SK-N-SH treated with all-trans-retinoic acid at 6 μM for 48 hours (cell line): Measurements from ENCODE around the gene KLHL29.

Experiments used
- ATAC-seq: fragments of 200-7000 bp; cut with Tn5 transposase; 3 replicates; pipeline ENCODE4 v1.9.1; 2020; ENCODE audit warnings: mild to moderate bottlenecking, moderate library complexity
- ARNTL ChIP-seq: fragments of 450-650 bp; formaldehyde crosslinking; IDR thresholded peaks from 2 replicates; pipeline ENCODE4 v1.5.0; 2020; ENCODE audit warnings: low read depth, mild to moderate bottlenecking, moderate library complexity, borderline replicate concordance
- BACH2 ChIP-seq: fragments of 250-450 bp; sonication (Bioruptor Pico); IDR thresholded peaks from 2 replicates; pipeline ENCODE4 v1.9.0; 2021; ENCODE audit warnings: mild to moderate bottlenecking, borderline replicate concordance
- CSDC2 ChIP-seq: fragments of 250-450 bp; sonication (Bioruptor Pico); IDR thresholded peaks from 2 replicates; pipeline ENCODE4 v1.5.0; 2020; ENCODE audit warnings: mild to moderate bottlenecking, moderate library complexity
- CSRNP3 ChIP-seq: fragments of 250-450 bp; sonication (Bioruptor Pico); IDR thresholded peaks from 2 replicates; pipeline ENCODE4 v1.5.1; 2021; ENCODE audit warnings: mild to moderate bottlenecking, moderate library complexity
- ESRRG ChIP-seq: fragments of 250-450 bp; sonication (Bioruptor Pico); IDR thresholded peaks from 2 replicates; pipeline ENCODE4 v1.6.1; 2021; ENCODE audit warnings: mild to moderate bottlenecking
- OSR1 ChIP-seq: fragments of 250-450 bp; sonication (Bioruptor Pico); IDR thresholded peaks from 2 replicates; pipeline ENCODE4 v1.8.0; 2022; ENCODE audit warnings: moderate library complexity, mild to moderate bottlenecking, inconsistent platforms
- PATZ1 ChIP-seq: fragments of 250-450 bp; sonication (Bioruptor Pico); IDR thresholded peaks from 2 replicates; pipeline ENCODE4 v1.8.0; 2020; ENCODE audit warnings: mild to moderate bottlenecking, moderate library complexity, borderline replicate concordance
- POU6F1 ChIP-seq: fragments of 250-450 bp; sonication (Bioruptor Pico); IDR thresholded peaks from 2 replicates; pipeline ENCODE4 v1.8.0; 2021; ENCODE audit warnings: low read depth, mild to moderate bottlenecking, moderate library complexity, borderline replicate concordance
- PPARA ChIP-seq: fragments of 250-450 bp; sonication (Bioruptor Pico); IDR thresholded peaks from 2 replicates; pipeline ENCODE4 v1.5.0; 2020; ENCODE audit warnings: mild to moderate bottlenecking, borderline replicate concordance
- SNAI2 ChIP-seq: fragments of 250-450 bp; sonication (Bioruptor Pico); IDR thresholded peaks from 2 replicates; pipeline ENCODE4 v1.5.0; 2020; ENCODE audit warnings: mild to moderate bottlenecking, moderate library complexity
- TCF4 ChIP-seq: fragments of 250-450 bp; sonication (Bioruptor Pico); IDR thresholded peaks from 2 replicates; pipeline ENCODE4 v1.8.0; 2021; ENCODE audit warnings: mild to moderate bottlenecking, moderate library complexity, borderline replicate concordance
- TOX ChIP-seq: fragments of 250-450 bp; sonication (Bioruptor Pico); IDR thresholded peaks from 2 replicates; pipeline ENCODE4 v1.8.0; 2021; ENCODE audit warnings: mild to moderate bottlenecking, moderate library complexity, borderline replicate concordance
- TSHZ2 ChIP-seq: fragments of 250-450 bp; sonication (Bioruptor Pico); IDR thresholded peaks from 2 replicates; pipeline ENCODE4 v1.5.0; 2020; ENCODE audit warnings: mild to moderate bottlenecking, moderate library complexity
- ZC3H10 ChIP-seq: fragments of 250-450 bp; sonication (Bioruptor Pico); IDR thresholded peaks from 2 replicates; pipeline ENCODE4 v1.5.1; 2021; ENCODE audit warnings: mild to moderate bottlenecking, moderate library complexity
- ZNF565 ChIP-seq: fragments of 450-650 bp; formaldehyde crosslinking; conservative IDR thresholded peaks from 2 replicates; pipeline ENCODE4 v1.5.0; 2020; ENCODE audit warnings: low read depth, mild to moderate bottlenecking, moderate library complexity
- ZNF70 ChIP-seq: fragments of 450-650 bp; formaldehyde crosslinking; IDR thresholded peaks from 2 replicates; pipeline ENCODE4 v1.5.0; 2020; ENCODE audit warnings: mild to moderate bottlenecking, moderate library complexity
- ZNF8 ChIP-seq: fragments of 450-650 bp; formaldehyde crosslinking; IDR thresholded peaks from 2 replicates; pipeline ENCODE4 v1.5.0; 2020; ENCODE audit warnings: mild to moderate bottlenecking, moderate library complexity

KLHL29 gene

GRCh38 chr2:23653326-23653725 is 268.3 kb downstream of the KLHL29 start (continued):
- no peak for TF ChIP-seq PATZ1

- ATAC-seq: no peak
- no peak for TF ChIP-seq CSDC2 (CRISPR knock-in tag)
- TF ChIP-seq PATZ1: no peak
- no peak for TF ChIP-seq ZNF70
- no peak for TF ChIP-seq ARNTL (CRISPR knock-in tag)
- TF ChIP-seq OSR1 (CRISPR knock-in tag): no peak
Observed at GRCh38 chr2:23654756-23655155, 269.8 kb downstream of the KLHL29 start.

- TF ChIP-seq OSR1 (CRISPR knock-in tag) (no peak), TSHZ2 (CRISPR knock-in tag) (no peak), TCF4 (CRISPR knock-in tag) (no peak), POU6F1 (CRISPR knock-in tag) (no peak), CSDC2 (CRISPR knock-in tag) (no peak), BACH2 (no peak), SNAI2 (CRISPR knock-in tag) (no peak), ZNF8 (CRISPR knock-in tag) (no peak), ZNF565 (no peak), ZC3H10 (CRISPR knock-in tag) (no peak), TOX (no peak), PATZ1 (no peak), ARNTL (CRISPR knock-in tag) (no peak), ESRRG (no peak), ZNF70 (no peak), PPARA (no peak)
- peak; percentile 10; the same call in 2 of the 3 replicates for ATAC-seq
Observed at GRCh38 chr2:23655934-23656596, 271.1 kb downstream of the KLHL29 start.

GRCh38 chr2:23656597-23656973 is 271.6 kb downstream of the KLHL29 start:
- ATAC-seq: peak; percentile 23; the same call in 2 of the 3 replicates

More at GRCh38 chr2:23656597-23656973, 271.6 kb downstream of the KLHL29 start:
- no peak for TF ChIP-seq ZNF70
- no peak for TF ChIP-seq CSRNP3
